ENCODE data around the gene FOXN3.
A peak's percentile ranks its signal among the peaks of the same experiment; 100 is the strongest.

Gene FOXN3

DNA sequence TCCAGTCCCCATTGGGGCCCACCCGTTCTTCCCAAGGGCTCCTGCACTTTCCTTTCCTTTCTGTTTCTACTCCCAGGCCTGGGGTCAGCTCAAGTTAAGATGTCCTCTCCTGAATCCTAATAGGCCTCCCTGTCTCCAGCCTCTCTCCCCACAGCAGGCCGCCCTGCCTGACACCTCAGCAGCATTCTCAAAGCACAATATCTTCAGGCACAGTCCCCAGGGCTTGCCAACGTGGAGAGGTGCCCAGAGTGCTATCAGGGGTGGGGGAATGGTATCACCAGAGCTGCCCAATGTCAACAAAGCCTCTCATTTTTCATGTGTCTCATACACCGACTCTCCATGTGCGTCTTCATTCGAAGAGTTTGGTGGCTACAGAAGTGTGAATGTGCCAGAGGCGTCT lies 123.0 kb downstream of the FOXN3 start:
- H3K18ac ChIP-seq (ENCODE audit: low read length): peak overlapping the region; percentile 86
- no peak overlapping the region for H2AFZ ChIP-seq (ENCODE audit: insufficient read depth, low read length, poor library complexity)
- H3K79me1 ChIP-seq (ENCODE audit: low read length): peaks cover 2% of the 10 kb centered on the region
- H3K9ac ChIP-seq (ENCODE audit: low read length): no peak overlapping the region
- H2AK5ac ChIP-seq (ENCODE audit: low read length): no peak overlapping the region
- H3K27me3 ChIP-seq (ENCODE audit: insufficient read depth, low read length): no peaks in the 10 kb centered on the region
- WGBS (ENCODE audit: extremely low coverage, insufficient coverage, insufficient read length): no CpG with 5 or more reads among the region's 7 CpGs
- peaks cover 2% of the 10 kb centered on the region for H3K79me2 ChIP-seq (ENCODE audit: control insufficient read depth, insufficient read depth, low read length, poor library complexity)
- no peak overlapping the region for H2BK5ac ChIP-seq (ENCODE audit: low read depth, low read length, poor library complexity)
- peak overlapping the region; percentile 30 for H4K8ac ChIP-seq (ENCODE audit: low read depth, low read length)
- no peak for DNase-seq
- H3K4me2 ChIP-seq (ENCODE audit: low read length): no peak overlapping the region
- peak overlapping the region; percentile 49 for H3K4ac ChIP-seq (ENCODE audit: low read depth, low read length)
- H3K14ac ChIP-seq (ENCODE audit: low read length): no peak overlapping the region
- no peak overlapping the region for H2BK120ac ChIP-seq (ENCODE audit: insufficient read depth, low read length, poor library complexity)
- peaks cover 0 to 2% of the 10 kb centered on the region in 2 experiments for H3K36me3 ChIP-seq (ENCODE audit: control insufficient read depth in 1 of 2, insufficient read depth in 2 of 2, low read length in 2 of 2)
- H3K4me1 ChIP-seq (ENCODE audit: control insufficient read depth in 1 of 2, insufficient read depth in 2 of 2, low read length in 2 of 2): peaks cover 8 to 12% of the 10 kb centered on the region in 2 experiments
- H3K4me3 ChIP-seq (ENCODE audit: low read depth, low read length): no peak overlapping the region
- no peak overlapping the region for H3K27ac ChIP-seq (ENCODE audit: low read depth, low read length)
- H4K91ac ChIP-seq (ENCODE audit: low read depth, low read length): peak overlapping the region; percentile 2
- no peak overlapping the region for H3K23ac ChIP-seq (ENCODE audit: low read length)
- no peaks in the 10 kb centered on the region for H3K9me3 ChIP-seq (ENCODE audit: insufficient read depth, low read depth, low read length)
- H4K12ac ChIP-seq (ENCODE audit: low read depth, low read length): no peak overlapping the region
- H2BK12ac ChIP-seq (ENCODE audit: low read length): peak overlapping the region; percentile 45

DNA sequence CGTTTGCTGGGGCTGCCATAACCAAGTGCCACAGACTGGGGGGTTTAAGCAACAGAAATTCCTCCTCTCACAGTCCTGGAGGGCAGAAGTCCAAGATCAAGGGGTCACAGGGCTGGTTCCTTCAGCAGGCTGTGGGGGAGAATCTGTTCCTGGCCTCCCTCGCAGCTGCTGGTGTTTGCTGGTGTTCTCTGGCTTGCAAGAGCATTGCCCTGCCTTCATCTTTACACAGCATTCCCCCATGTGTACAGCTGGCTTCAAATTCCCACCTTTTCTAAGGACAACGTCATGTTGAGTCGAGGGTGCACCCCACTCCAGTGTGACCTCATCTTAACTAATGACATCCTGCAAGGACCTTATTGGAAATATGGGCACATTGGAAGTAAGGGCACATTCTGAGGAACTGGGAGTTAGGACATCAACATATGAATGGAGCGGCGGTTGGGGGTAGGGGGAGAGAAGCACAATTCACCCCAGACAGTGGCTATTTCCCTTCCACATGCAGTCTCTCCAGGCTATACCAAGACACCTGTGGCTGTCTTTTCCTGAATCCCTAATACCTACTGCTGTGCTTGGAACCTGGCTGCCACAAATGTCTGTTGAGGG lies 123.6 kb downstream of the FOXN3 start:
- Histone ChIP-seq H3K79me1 (ENCODE audit: low read length) (peaks cover 2% of the 10 kb centered on the region), H3K4me2 (ENCODE audit: low read length) (no peak overlapping the region), H3K9me3 (ENCODE audit: insufficient read depth, low read depth, low read length) (no peaks in the 10 kb centered on the region), H2BK120ac (ENCODE audit: insufficient read depth, low read length, poor library complexity) (no peak overlapping the region), H2BK12ac (ENCODE audit: low read length) (no peak overlapping the region), H2AK5ac (ENCODE audit: low read length) (no peak overlapping the region), H4K91ac (ENCODE audit: low read depth, low read length) (no peak overlapping the region), H3K18ac (ENCODE audit: low read length) (peak overlapping the region; percentile 12), H3K27ac (ENCODE audit: low read depth, low read length) (no peak overlapping the region), H3K27me3 (ENCODE audit: insufficient read depth, low read length) (no peaks in the 10 kb centered on the region), H3K4ac (ENCODE audit: low read depth, low read length) (no peak overlapping the region), H3K36me3 (ENCODE audit: control insufficient read depth in 1 of 2, insufficient read depth in 2 of 2, low read length in 2 of 2) (peaks cover 0 to 2% of the 10 kb centered on the region in 2 experiments), H4K12ac (ENCODE audit: low read depth, low read length) (no peak overlapping the region), H2AFZ (ENCODE audit: insufficient read depth, low read length, poor library complexity) (no peak overlapping the region), H3K4me1 (ENCODE audit: control insufficient read depth in 1 of 2, insufficient read depth in 2 of 2, low read length in 2 of 2) (peaks cover 8 to 12% of the 10 kb centered on the region in 2 experiments), H3K4me3 (ENCODE audit: low read depth, low read length) (no peak overlapping the region), H4K8ac (ENCODE audit: low read depth, low read length) (no peak overlapping the region), H2BK5ac (ENCODE audit: low read depth, low read length, poor library complexity) (no peak overlapping the region), H3K23ac (ENCODE audit: low read length) (no peak overlapping the region), H3K9ac (ENCODE audit: low read length) (no peak overlapping the region), H3K14ac (ENCODE audit: low read length) (no peak overlapping the region), H3K79me2 (ENCODE audit: control insufficient read depth, insufficient read depth, low read length, poor library complexity) (peaks cover 2% of the 10 kb centered on the region)
- WGBS (ENCODE audit: extremely low coverage, insufficient coverage, insufficient read length): no CpG with 5 or more reads among the region's 6 CpGs
- DNase-seq: no peak

DNA sequence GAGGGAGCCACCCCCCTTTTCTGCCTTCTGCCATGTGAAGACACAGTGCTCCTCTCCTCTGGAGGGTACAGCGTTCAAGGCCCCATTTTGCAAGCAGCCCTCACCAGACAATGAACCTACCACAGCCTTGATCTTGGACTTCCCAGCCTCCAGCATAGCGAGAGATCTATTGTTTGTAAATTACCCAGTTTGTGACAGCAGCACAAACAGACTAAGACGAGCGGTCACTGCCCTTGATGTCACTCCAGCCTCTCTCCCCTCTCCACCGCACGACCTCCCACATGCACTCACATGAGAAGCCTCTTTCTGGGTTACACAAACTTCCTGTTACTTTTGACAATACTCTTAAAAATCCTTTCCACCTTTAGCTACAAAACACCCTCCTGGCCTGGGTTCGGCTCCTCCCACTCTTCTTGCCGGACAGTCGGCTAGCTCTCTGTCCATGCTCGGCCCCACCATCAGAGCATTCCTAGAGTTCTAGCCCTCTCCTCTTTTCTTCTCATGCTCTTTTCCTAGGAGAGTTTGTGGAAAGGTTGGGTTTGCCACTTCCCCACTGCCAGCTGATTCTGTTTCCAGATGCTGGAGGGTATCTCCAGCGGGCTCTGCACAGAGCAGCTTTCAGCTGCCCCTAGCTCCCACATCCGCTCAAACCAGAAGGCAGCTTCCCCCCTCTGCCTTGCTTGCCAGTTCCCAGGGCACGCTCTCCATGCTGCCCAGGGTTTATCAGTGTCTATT lies 124.3 kb downstream of the FOXN3 start:
- no peak overlapping the region for H3K14ac ChIP-seq (ENCODE audit: low read length)
- H2BK12ac ChIP-seq (ENCODE audit: low read length): no peak overlapping the region
- no peak overlapping the region for H2BK5ac ChIP-seq (ENCODE audit: low read depth, low read length, poor library complexity)
- no peak overlapping the region for H2BK120ac ChIP-seq (ENCODE audit: insufficient read depth, low read length, poor library complexity)
- no peak overlapping the region for H2AK5ac ChIP-seq (ENCODE audit: low read length)
- no CpG with 5 or more reads among the region's 13 CpGs for WGBS (ENCODE audit: extremely low coverage, insufficient coverage, insufficient read length)
- no peak overlapping the region for H3K4me3 ChIP-seq (ENCODE audit: low read depth, low read length)
- H4K12ac ChIP-seq (ENCODE audit: low read depth, low read length): no peak overlapping the region
- H3K27ac ChIP-seq (ENCODE audit: low read depth, low read length): no peak overlapping the region
- H4K8ac ChIP-seq (ENCODE audit: low read depth, low read length): no peak overlapping the region
- peaks cover 8 to 12% of the 10 kb centered on the region in 2 experiments for H3K4me1 ChIP-seq (ENCODE audit: control insufficient read depth in 1 of 2, insufficient read depth in 2 of 2, low read length in 2 of 2)
- no peak overlapping the region for H3K18ac ChIP-seq (ENCODE audit: low read length)
- H3K9me3 ChIP-seq (ENCODE audit: insufficient read depth, low read depth, low read length): no peaks in the 10 kb centered on the region
- H3K79me2 ChIP-seq (ENCODE audit: control insufficient read depth, insufficient read depth, low read length, poor library complexity): peaks cover 2% of the 10 kb centered on the region
- no peak overlapping the region for H2AFZ ChIP-seq (ENCODE audit: insufficient read depth, low read length, poor library complexity)
- no peak overlapping the region for H4K91ac ChIP-seq (ENCODE audit: low read depth, low read length)
- H3K79me1 ChIP-seq (ENCODE audit: low read length): peaks cover 2% of the 10 kb centered on the region
- no peak for DNase-seq
- no peak overlapping the region for H3K9ac ChIP-seq (ENCODE audit: low read length)
- H3K4ac ChIP-seq (ENCODE audit: low read depth, low read length): no peak overlapping the region
- no peak overlapping the region for H3K4me2 ChIP-seq (ENCODE audit: low read length)
- peaks cover 0 to 2% of the 10 kb centered on the region in 2 experiments for H3K36me3 ChIP-seq (ENCODE audit: control insufficient read depth in 1 of 2, insufficient read depth in 2 of 2, low read length in 2 of 2)
- no peak overlapping the region for H3K23ac ChIP-seq (ENCODE audit: low read length)
- no peaks in the 10 kb centered on the region for H3K27me3 ChIP-seq (ENCODE audit: insufficient read depth, low read length)

DNA sequence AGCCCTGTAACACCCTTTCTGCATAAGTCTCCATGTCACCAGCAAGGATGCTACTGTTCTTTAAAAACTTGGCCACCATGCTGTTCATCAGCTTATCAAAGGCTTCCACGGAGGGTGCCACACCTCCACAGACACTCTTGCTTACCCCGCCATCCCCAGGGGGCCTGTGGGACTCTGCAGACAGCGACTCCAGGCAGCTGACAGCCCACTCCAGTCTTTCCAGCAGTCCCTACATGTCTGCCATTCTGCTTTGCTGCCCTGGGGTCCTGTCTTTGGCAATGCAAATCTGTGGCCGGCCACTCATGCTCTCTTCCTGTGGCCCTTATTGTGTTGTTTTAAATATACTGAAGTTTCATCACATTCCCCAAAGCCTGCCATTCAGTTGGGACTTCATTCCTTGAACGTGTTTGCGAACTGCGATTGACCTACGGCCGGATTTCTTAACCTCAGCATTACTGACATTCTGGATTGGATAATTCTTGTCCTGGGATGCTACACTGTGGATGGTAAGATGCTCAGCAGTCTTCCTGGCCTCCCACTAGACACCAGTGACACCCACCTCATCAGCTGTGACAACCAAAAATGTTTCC lies 125.6 kb downstream of the FOXN3 start:
- Histone ChIP-seq H4K91ac (ENCODE audit: low read depth, low read length) (no peak overlapping the region), H3K18ac (ENCODE audit: low read length) (no peak overlapping the region), H3K9ac (ENCODE audit: low read length) (no peak overlapping the region), H2AFZ (ENCODE audit: insufficient read depth, low read length, poor library complexity) (no peak overlapping the region), H2BK12ac (ENCODE audit: low read length) (no peak overlapping the region), H3K4me2 (ENCODE audit: low read length) (no peak overlapping the region), H3K36me3 (ENCODE audit: control insufficient read depth in 1 of 2, insufficient read depth in 2 of 2, low read length in 2 of 2) (peaks cover 0 to 2% of the 10 kb centered on the region in 2 experiments), H3K4me3 (ENCODE audit: low read depth, low read length) (no peak overlapping the region), H3K27me3 (ENCODE audit: insufficient read depth, low read length) (no peaks in the 10 kb centered on the region), H2AK5ac (ENCODE audit: low read length) (no peak overlapping the region), H3K4me1 (ENCODE audit: control insufficient read depth in 1 of 2, insufficient read depth in 2 of 2, low read length in 2 of 2) (peaks cover 8 to 12% of the 10 kb centered on the region in 2 experiments), H3K9me3 (ENCODE audit: insufficient read depth, low read depth, low read length) (no peaks in the 10 kb centered on the region), H3K27ac (ENCODE audit: low read depth, low read length) (no peak overlapping the region), H4K8ac (ENCODE audit: low read depth, low read length) (no peak overlapping the region), H4K12ac (ENCODE audit: low read depth, low read length) (no peak overlapping the region), H2BK120ac (ENCODE audit: insufficient read depth, low read length, poor library complexity) (no peak overlapping the region), H3K79me2 (ENCODE audit: control insufficient read depth, insufficient read depth, low read length, poor library complexity) (peaks cover 2% of the 10 kb centered on the region), H3K23ac (ENCODE audit: low read length) (no peak overlapping the region), H2BK5ac (ENCODE audit: low read depth, low read length, poor library complexity) (no peak overlapping the region), H3K14ac (ENCODE audit: low read length) (no peak overlapping the region), H3K4ac (ENCODE audit: low read depth, low read length) (no peak overlapping the region), H3K79me1 (ENCODE audit: low read length) (peaks cover 2% of the 10 kb centered on the region)
- no CpG with 5 or more reads among the region's 9 CpGs for WGBS (ENCODE audit: extremely low coverage, insufficient coverage, insufficient read length)
- peak; percentile 61 to 73 for DNase-seq
